ENCODE measurements around the gene USP27X.
A peak's percentile ranks its signal among the peaks of the same experiment; 100 is the strongest.

The USP27X gene

DNA sequence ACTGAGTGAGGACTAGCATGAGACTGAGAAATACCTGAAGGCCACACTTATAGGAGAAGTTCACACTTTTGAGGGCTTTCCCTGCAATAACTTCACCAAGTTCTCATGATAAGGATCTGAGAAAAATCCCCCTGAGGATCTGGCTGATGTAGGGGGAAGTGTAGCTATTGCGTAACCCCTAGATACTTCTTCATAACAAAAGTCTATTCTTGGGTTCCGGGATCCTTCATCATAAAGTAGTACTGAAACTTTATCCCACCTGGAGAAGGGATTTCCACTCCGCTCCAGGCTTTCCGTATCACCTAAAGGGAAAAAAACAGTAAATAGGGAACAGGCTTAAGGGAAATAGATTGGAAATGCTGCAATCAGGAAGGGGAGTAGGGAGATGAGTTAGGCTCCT lies 13.3 kb downstream of the USP27X start:
- DNase-seq, result no peak

DNA sequence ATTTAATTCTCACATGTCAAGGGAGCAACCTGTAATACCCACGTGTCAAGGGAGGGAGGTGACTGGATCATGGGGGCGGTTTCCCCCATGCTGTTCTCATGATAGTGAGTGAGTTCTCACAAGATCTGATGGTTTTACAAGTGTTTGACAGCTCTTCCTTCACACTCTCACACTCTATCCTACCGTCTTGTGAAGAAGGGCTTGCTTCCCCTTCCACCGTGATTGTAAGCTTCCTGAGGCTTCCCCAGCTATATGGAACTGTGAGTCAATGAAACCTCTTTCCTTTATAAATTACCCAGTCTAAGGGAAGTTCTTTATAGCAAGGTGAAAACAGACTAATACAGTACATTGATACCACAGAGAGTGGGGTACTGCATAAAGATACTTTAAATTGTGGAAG lies 17.7 kb downstream of the USP27X start:
- no peak for DNase-seq

GRCh38 chrX:49901048-49901447 lies 21.8 kb downstream of the USP27X start:
- no peak for DNase-seq

DNA sequence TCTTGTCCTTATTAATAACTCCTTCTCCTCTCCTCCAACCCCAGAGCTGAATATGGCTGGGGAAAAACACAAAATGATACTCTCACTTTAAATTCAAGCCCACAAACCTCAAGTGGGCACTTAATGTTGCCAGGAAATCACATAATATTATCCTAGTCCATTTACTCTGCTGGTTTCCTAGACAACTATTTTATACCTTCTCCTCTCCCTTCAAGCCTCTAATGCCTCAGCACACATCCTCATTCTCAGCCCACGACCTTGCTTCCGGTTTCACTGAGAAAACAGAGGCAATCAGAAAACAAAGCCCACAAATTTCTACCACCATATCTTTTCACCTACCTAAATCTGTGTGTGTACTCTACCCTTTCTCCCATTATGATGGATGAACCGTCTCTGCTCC lies 31.1 kb downstream of the USP27X start:
- DNase-seq, result no peak

DNA sequence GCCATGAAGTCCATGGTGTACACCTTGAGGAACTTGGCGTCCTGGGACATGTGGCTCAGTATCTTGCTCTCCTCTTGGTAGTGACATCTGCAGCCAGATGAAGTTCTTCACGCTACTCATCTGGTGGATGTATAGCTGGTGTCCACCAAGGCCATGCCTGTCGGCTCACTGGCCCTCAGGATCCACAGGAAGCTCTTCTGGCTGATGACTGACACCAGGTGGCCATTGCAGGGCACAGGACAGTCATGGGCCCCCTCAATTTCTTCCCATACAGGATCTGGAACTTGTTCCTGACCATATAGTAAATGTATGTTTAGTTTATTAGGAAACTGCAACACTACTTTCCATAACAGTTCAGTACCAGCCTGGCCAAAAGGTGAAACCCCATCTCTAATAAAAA lies 32.8 kb downstream of the USP27X start:
- DNase-seq, result no peak

DNA sequence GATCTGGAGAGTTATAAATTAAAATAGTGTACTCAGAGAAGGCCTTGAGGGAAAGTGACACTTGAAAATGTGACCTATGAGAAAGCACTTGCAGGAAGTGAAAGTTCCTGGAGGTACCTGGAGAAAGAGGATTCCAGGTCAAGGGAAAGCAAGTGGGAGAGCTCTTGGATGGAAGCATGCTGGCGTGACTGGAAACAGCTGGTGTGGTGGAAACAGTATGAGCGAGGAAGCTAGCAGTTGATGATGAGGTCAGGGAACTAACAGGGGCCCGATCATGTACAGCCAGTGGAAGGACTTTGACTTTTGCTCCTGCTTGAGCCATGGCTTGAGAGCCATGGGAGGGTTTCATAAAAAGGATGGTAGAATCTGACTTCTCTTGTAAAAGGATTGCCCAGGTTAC lies 33.6 kb downstream of the USP27X start:
- DNase-seq, result no peak

DNA sequence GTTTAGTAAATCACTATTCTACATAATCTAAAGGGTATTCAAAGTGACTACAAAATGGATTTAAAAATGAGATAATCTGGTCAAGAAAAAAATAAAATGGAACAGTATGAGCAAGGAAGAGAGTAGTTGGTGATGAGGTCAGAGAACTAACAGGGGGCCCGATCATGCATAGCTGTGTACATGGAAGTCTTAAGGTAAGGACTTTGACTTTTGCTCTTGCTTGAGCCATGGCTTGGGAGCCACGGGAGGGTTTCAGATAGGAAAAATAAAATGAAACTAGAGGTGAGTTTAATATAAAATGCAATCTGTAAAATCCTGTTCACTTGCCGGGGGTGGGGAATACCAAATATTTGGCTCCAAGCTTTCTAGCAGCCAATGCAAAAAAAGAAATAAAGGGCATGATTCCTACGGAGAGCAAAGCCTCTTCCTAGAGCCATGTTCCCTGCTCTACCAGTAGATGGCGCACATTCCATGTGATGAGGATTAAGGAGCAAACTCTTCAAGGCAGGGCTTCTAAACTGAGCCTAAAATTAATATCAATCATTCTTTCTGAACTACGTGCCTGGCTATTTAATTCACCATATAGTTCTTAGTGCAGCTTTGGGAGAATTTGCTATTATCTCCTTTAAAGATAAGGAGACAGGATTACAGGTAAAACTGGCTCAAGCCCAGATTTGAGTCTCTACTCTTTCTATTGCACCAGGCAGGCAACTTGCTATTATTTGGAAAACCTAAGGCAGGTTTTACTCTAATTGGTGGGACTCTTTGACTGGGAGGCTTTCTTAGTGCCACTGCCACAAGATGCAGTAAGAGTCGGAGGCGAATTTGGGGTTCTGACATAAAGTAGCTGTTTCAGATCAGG lies 36.3 kb downstream of the USP27X start:
- DNase-seq, result peak; percentile 64

GRCh38 chrX:49919617-49920016 lies 40.3 kb downstream of the USP27X start:
- DNase-seq, result peak; percentile 30

DNA sequence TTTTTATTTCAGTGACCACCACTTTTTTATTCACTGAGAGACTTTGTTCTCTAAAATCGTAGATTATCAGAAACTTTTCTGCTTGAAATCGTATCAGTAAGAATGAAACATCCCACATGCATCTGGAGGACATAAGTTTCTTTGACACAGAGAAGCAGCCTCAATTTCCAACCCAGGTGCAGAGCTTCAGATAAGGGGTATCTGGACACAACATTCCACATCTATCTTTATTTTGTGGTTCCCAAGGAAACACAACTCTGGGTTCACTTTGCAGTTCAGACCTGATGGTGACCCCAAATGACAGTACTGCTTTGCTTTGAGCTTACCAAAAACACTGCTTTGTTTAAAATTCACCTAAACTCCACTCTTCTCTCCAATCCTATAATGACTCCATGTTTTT lies 41.8 kb downstream of the USP27X start:
- DNase-seq, result no peak

DNA sequence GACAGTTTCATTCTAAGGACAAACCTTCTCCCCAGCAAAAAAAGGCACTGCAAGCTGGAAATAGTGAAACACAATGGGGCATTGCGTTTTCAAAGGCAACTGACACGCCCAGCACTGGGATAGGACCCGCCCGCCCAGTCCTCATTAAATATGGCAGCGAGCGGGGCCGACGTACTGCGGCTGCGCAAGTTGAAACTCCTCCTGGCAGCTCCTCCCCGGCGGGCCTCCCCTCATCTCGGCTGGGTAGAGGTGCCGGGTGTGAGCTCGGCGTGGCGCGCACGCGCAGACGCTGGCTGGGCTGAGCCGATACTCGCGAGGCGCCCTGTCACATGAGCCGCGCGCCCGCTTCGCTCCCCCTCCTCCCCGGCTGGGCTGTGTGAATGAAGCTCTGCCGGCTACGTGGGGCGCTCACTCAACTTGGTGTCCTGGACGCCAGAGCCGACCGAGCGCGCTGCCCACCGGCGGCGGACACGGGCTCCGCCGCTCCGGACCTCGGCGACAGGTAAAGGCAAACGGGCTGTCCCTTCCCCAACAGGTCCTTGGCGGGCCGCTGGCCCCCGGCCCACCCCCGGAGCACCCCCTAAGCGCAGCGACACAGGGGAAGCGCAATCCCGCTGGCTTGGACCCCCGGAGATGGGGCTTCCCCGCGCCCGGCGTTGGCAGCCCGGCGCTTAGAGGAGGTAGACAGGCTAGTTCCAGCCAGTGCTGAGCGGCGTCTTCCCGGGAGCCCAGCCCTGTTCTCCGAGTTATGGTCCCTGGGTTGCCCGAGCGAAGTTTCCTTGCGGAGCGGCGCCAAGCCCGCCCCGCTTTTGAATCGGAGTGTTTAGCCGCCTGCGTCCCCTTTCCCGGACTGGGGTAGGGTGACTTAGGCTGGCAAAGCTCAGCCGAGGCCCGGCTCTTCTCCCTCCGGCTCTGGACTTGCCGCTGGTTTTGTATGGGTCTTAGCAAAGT lies 43.3 kb downstream of the USP27X start, which contains the start of gene CLCN5:
CLCN5 (plus strand) TSS at position 306 of the 951 bp plus-strand sequence. CDS start 2,703 bp downstream, outside the sequence.
- peak; percentile 96 for DNase-seq

DNA sequence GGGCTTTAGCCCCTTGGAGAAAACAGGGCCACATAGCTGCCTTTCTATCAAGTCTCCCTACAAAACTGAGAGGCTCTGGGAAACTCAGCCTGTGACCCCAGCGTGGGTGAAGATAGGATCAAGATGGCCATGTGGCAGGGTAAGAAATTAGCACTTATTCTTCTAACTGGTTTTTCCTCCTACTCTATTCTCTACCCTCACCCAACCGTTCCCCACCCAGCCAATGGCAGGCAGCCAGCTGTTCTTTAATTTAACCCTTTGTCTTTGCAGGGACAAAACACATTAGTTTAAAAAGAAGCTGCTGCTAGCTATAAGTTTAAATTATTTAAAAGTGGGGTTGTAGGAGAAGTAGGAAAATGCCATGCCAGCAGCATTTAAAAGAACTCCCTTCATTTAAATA lies 45.9 kb downstream of the USP27X start:
- no peak for DNase-seq

DNA sequence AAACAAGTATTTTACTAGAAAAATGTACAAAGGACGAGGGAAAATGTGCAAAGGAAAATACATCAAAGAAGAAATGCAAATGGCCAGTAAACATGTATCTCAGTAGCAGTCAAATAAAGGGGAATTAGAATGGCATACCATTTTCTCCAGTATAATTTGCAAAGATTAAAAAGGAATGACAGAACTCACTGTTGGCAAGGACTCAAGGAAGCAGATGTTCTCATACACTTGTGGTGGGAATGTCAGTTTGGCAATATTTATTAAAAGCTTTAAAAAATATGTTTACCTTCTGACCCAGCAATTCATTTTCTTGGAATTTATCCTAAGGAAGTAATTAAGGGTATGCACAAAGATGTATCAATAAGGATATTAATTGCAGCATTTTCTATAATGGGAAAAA lies 50.8 kb downstream of the USP27X start:
- DNase-seq, result no peak

All from CD4-positive, alpha-beta T cell treated with Interleukin-21 for 1 hour (primary cell).